ENCODE data around the gene FGD2.

DNA sequence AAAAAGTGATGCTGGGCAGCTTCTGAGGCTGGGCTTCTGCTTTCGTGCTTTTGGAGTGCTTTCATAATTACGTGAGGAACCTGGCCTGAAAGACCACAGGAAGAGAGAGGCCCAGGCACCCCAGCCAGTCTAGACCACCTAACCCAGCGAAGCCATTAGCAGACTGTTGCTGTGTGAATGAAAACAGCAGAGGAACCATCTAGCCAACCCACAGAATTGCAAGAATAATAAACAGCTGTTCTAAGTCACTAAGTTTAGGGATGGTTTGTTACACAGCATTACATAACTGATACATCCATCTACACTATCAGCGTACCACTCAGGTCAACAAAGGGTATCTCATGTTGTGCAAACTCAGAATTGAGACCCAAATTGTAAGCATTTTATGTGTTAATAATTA lies 34.5 kb downstream of the FGD2 start:
- TF ChIP-seq SIX5 (IDR thresholded peaks at IDR 0.05; ENCODE audit: low read depth, low read length, severe bottlenecking) (no peak), JUND (IDR thresholded peaks at IDR 0.05; ENCODE audit: low read depth, low read length) (no peak), ZZZ3 (IDR thresholded peaks at IDR 0.05; ENCODE audit: control insufficient read depth, insufficient read length, low read depth) (no peak), CREB1 (IDR thresholded peaks at IDR 0.05; ENCODE audit: low read depth) (no peak), RCOR1 (conservative IDR thresholded peaks at IDR 0.05; ENCODE audit: low read depth, low read length) (no peak), HCFC1 (IDR thresholded peaks at IDR 0.05; ENCODE audit: low read length) (no peak)
- TF ChIP-seq, protein P1, sequence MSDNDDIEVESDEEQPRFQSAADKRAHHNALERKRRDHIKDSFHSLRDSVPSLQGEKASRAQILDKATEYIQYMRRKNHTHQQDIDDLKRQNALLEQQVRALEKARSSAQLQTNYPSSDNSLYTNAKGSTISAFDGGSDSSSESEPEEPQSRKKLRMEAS (IDR thresholded peaks at IDR 0.05; ENCODE audit: low read depth, low read length) = no peak
- TF ChIP-seq, protein P2, sequence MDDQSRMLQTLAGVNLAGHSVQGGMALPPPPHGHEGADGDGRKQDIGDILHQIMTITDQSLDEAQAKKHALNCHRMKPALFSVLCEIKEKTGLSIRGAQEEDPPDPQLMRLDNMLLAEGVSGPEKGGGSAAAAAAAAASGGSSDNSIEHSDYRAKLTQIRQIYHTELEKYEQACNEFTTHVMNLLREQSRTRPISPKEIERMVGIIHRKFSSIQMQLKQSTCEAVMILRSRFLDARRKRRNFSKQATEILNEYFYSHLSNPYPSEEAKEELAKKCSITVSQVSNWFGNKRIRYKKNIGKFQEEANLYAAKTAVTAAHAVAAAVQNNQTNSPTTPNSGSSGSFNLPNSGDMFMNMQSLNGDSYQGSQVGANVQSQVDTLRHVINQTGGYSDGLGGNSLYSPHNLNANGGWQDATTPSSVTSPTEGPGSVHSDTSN (IDR thresholded peaks at IDR 0.05; ENCODE audit: insufficient replicate concordance, low read depth, low read length) = no peak
- TF ChIP-seq, protein P3, sequence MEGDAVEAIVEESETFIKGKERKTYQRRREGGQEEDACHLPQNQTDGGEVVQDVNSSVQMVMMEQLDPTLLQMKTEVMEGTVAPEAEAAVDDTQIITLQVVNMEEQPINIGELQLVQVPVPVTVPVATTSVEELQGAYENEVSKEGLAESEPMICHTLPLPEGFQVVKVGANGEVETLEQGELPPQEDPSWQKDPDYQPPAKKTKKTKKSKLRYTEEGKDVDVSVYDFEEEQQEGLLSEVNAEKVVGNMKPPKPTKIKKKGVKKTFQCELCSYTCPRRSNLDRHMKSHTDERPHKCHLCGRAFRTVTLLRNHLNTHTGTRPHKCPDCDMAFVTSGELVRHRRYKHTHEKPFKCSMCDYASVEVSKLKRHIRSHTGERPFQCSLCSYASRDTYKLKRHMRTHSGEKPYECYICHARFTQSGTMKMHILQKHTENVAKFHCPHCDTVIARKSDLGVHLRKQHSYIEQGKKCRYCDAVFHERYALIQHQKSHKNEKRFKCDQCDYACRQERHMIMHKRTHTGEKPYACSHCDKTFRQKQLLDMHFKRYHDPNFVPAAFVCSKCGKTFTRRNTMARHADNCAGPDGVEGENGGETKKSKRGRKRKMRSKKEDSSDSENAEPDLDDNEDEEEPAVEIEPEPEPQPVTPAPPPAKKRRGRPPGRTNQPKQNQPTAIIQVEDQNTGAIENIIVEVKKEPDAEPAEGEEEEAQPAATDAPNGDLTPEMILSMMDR (IDR thresholded peaks at IDR 0.05 in 2 of 3, conservative IDR thresholded peaks at IDR 0.05 in 1 of 3; ENCODE audit: control insufficient read depth in 2 of 3, extremely low read depth in 1 of 3, insufficient read depth in 1 of 3, low read depth in 3 of 3, low read length in 3 of 3) = no peak
